Psoas muscle (tissue), 8 donors: ENCODE results near the gene EHMT1. TPM values are rescaled to one million over a fixed set of nuclear protein-coding genes. Genes with fewer than 3 reads are reported as not detected.

Source experiments
- ATAC-seq, 4 donors: fragments of 200-7000 bp; cut with Tn5 transposase; one replicate each; pipeline ENCODE4 v1.9.1; 2020; ENCODE audit warnings: moderate library complexity in 3 of 4, mild to moderate bottlenecking in 2 of 4
- DNase-seq, 2 donors: peaks; one replicate each; pipeline ENCODE4 v3.0.0-alpha.2; 2020
- H3K27ac ChIP-seq: fragments of 200-600 bp; one replicate; pipeline ENCODE4 v1.8.0; 2022
- H3K27me3 ChIP-seq, 3 donors: fragments of 200-600 bp in 1 of 3; one replicate each; pipeline versions ENCODE4 v1.6.1 to v1.8.0; 2013 to 2022; ENCODE audit warnings: low read length in 2 of 3, mild to moderate bottlenecking in 2 of 3, moderate library complexity in 1 of 3; ENCODE audit not compliant: insufficient read depth in 3 of 3
- H3K36me3 ChIP-seq, 2 donors: fragments of 200-600 bp in 1 of 2; one replicate each; pipeline versions ENCODE4 v1.6.1 to v1.8.0; 2013 to 2022; ENCODE audit warnings: low read depth in 1 of 2, mild to moderate bottlenecking in 1 of 2, moderate library complexity in 1 of 2; ENCODE audit not compliant: insufficient read depth in 1 of 2
- H3K4me1 ChIP-seq: fragments of 200-600 bp; one replicate; pipeline ENCODE4 v1.8.0; 2022
- H3K4me3 ChIP-seq: fragments of 200-600 bp; one replicate; pipeline ENCODE4 v1.8.0; 2022; ENCODE audit warnings: mild to moderate bottlenecking
- H3K9me3 ChIP-seq: fragments of 200-600 bp; one replicate; pipeline ENCODE4 v1.8.0; 2022
- WGBS, 3 donors: extraction: QIAGEN DNeasy Blood & Tissue Kit; methylation state at CpG; one replicate each; pipeline versions ENCODE4 v1.1.6 to v1.1.7; 2013; 5-methylcytosine and 5-hydroxymethylcytosine counted together
- intact Hi-C, 2 donors: fragments of 100-400 bp; cut with DNase I; formaldehyde crosslinking; loops; one replicate each; pipeline versions ENCODE4 v1.11.0 to v1.14.2; 2022
- polyA plus RNA-seq, 3 donors: library from polyadenylated mRNA; stranded (reverse); fragments of 200-250 nt; gene quantifications; one replicate each; pipeline ENCODE4 v1.2.3, GENCODE V29; 2013
- total RNA-seq, 4 donors: library from RNA; stranded (reverse); fragmentation: NEBNext Ultra II Directional in 2 of 4; extraction: Animal tissue kit (Norgen Biotek cat#: 25700) in 2 of 4; gene quantifications; one replicate each; pipeline versions ENCODE4 v1.2.1 to v1.2.4, GENCODE V29; 2021 to 2023
- TF ChIP-seq, protein P1 (sequence below): fragments of 200-600 bp; IDR thresholded peaks from one replicate; pipeline ENCODE4 v1.8.0; 2022; ENCODE audit warnings: antibody characterized with exemption
- donor health status: healthy with polysubstance abuse.
- donor health status: DM: no; HTN: no; CAD: no; lungs with moderate emphysema.
- donor health status: Bipolar disorder and iron deficiency.
- donor health status: healthy.
- donor health status: DM: yes; HTN: yes; CAD: no.
- donor health status: DM: no; HTN: no; CAD: no.
- donor health status: DM: no; HTN: no; CAD: no.
- donor health status: DM: yes; HTN: yes; CAD: no.

Gene EHMT1
- total and polyA plus RNA-seq, 7 donors: 29.0 to 49.6 (median 31.2) TPM

DNA sequence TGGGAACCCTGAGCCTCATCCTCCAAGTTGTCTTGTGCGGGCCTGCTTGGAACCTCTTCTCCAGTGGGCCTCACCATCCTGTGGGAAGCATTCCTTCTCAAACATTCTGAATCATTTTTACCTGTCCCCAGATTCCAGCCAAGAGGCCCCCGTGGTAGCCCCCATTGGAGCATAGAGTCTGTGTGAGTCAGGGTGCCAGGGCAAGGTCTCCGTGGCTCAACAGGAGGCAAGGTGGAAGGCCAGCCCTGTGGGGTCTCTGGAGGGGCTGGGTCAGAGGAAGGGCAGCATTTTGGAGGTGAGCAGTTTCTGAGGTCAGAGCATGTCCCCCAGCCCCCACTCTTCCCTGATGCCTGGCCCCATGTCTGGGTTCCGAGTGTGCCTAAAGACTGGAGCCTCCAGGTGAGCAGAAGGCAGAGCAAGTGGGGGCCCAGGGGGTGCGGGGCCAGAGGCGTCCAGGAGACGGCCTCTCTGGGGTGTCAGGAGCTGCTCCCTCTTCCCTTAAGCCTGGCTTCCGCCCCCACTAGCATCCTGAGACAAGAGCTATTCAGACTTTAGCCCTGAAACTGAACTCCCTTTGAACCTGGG lies 260.9 kb downstream of the EHMT1 start:
- DNase-seq: no peak
- WGBS, 3 donors: 80 to 87% (median 87%) methylated on average over 8 of the region's 8 CpGs
- no peak for ATAC-seq

DNA sequence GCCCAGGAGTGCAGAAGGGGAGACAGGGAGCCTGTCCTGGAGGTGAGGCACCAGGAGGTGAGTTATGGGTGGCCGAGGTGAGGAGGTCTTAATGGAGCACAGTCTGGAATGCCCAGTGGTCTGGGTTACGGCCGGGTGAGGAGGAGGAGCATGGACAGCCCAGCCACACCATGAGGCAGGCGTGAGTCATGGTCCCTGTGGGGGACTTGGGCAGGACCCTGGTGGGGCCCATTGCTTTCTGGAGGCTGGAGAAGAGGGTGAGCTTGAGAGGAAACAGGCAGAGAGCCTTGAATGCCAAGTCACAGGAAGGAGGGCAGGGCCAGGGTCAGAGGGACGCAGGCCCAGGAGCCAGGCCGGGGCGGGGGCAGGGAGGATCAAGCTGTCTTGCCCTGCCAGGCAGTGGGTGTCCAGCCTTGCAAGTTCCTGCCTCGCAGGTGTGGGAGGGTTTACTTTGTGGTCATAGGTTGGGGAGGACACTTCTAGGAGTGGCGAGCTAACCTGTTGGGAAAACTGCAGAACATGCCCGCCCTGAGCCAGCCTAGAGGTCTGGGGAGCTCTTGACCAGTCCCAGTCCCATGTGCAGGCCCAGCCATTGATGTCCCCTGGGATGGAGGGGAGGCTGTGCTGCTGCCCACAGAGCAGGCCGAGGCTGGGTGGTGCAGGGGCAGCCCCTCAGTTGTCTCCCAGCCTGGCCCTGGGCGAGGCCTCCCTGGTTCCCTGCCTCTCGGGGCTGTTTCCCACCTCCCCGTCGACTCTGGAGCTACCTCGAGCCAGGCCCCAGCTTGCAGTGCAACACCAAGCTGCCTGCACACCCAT lies 261.6 kb downstream of the EHMT1 start:
- no peak for ATAC-seq
- H3K27ac ChIP-seq: no peak overlapping the region
- H3K27me3 ChIP-seq: peaks cover 0 to 53% (median 27%) of the 10 kb centered on the region in 3 donors
- TF ChIP-seq, protein P1, sequence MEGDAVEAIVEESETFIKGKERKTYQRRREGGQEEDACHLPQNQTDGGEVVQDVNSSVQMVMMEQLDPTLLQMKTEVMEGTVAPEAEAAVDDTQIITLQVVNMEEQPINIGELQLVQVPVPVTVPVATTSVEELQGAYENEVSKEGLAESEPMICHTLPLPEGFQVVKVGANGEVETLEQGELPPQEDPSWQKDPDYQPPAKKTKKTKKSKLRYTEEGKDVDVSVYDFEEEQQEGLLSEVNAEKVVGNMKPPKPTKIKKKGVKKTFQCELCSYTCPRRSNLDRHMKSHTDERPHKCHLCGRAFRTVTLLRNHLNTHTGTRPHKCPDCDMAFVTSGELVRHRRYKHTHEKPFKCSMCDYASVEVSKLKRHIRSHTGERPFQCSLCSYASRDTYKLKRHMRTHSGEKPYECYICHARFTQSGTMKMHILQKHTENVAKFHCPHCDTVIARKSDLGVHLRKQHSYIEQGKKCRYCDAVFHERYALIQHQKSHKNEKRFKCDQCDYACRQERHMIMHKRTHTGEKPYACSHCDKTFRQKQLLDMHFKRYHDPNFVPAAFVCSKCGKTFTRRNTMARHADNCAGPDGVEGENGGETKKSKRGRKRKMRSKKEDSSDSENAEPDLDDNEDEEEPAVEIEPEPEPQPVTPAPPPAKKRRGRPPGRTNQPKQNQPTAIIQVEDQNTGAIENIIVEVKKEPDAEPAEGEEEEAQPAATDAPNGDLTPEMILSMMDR: no peak
- no peaks in the 10 kb centered on the region for H3K9me3 ChIP-seq
- no peak overlapping the region for H3K4me3 ChIP-seq
- intact Hi-C loops: no loop called here
- H3K36me3 ChIP-seq: no peaks in the 10 kb centered on the region
- WGBS, 3 donors: 72 to 76% (median 74%) methylated on average over 16 of the region's 16 CpGs
- no peaks in the 10 kb centered on the region for H3K4me1 ChIP-seq
- DNase-seq: no peak

More for the DNA sequence above, 260.9 kb downstream of the EHMT1 start:
- Histone ChIP-seq H3K4me3 (no peak overlapping the region), H3K4me1 (no peaks in the 10 kb centered on the region), H3K27ac (no peak overlapping the region), H3K9me3 (no peaks in the 10 kb centered on the region), H3K36me3 (no peaks in the 10 kb centered on the region), H3K27me3 (peaks cover 0 to 57% (median 27%) of the 10 kb centered on the region in 3 donors)
- TF ChIP-seq, protein P1: no peak
- intact Hi-C loops: no loop called here

DNA sequence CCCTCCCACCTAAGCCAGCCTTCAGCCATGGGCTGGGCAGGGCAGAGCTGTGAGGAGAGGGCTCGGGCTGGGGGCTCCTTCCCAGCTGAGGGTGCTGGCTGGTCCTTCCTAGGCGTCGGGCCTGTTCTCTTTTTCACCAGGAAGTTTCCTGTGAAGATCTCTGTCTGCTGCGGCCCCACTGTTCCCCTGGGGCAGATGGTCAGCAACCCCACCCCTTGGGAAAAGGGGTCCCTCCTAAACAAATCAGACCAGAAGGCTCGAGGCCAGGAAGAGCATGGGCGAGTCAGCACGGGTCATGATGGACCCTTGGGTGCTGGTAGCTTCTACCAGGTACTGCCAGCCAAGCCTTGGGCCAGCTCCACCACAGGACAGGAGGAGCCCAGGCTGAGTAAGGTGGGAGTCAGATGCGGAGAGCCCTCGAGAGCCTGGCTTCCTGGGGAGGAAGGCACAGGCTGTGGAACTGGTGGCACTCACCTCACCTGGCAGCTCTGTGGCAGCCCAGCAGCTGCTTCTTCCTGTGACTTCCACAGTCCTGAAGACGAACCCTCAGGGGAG lies 262.2 kb downstream of the EHMT1 start:
- WGBS, 3 donors: 69 to 79% (median 74%) methylated on average over 10 of the region's 10 CpGs
- H3K27me3 ChIP-seq: peaks cover 0 to 46% (median 20%) of the 10 kb centered on the region in 3 donors

DNA sequence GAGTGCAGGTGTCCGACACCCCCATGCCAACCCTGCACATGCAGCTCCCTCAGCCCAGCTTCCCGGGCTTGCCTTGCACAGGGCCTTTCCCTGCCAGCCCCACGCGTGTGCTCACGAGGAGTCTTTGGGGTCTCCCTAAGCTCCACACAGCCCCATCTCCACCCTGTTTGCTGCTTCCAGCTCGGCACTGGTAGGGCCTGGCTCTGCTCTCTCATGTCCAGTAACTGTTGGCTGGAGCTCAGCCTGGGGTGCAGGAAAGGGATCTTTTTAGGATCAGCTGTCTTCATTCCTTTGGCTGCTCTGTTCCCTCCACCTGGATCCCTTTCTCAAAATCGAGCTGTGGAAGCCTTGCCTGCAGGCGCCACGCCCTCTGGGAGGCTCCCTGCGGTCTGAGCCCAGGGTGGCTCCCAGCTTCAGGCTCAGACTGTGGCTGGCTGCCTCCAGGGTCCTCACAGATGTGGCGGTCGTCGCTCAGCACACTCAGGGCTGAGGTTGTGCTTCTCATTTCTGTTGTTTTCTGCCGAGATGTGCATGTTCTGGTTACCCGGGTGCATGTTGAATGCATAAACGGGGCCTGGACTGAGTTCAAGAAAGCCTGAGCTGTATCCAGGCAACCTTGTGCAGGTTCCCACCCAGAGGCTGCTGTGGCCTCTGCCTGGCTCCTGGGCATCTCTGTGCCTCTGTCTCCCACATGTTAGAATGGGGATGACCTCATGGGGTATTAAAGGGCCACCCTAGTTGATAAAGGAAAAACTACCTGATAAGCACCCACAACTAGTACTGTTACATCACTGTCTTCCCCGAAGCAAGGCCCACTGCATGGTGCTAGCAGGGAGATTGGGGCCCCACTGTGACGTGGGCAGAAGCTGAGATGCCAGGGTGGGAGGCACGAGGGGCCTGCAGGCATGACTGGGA lies 263.0 kb downstream of the EHMT1 start:
- no peak for ATAC-seq
- DNase-seq: no peak
- H3K27me3 ChIP-seq: peaks cover 0 to 38% (median 14%) of the 10 kb centered on the region in 3 donors
- no peaks in the 10 kb centered on the region for H3K4me1 ChIP-seq
- H3K36me3 ChIP-seq: no peaks in the 10 kb centered on the region
- intact Hi-C loops: no loop called here
- TF ChIP-seq, protein P1: no peak
- H3K4me3 ChIP-seq: no peak overlapping the region
- H3K9me3 ChIP-seq: no peaks in the 10 kb centered on the region
- WGBS, 3 donors: 60 to 66% (median 65%) methylated on average over 19 of the region's 19 CpGs
- H3K27ac ChIP-seq: no peak overlapping the region

More for the DNA sequence above, 262.2 kb downstream of the EHMT1 start:
- H3K36me3 ChIP-seq: no peaks in the 10 kb centered on the region
- TF ChIP-seq, protein P1: no peak
- H3K4me3 ChIP-seq: no peak overlapping the region
- ATAC-seq (no peak), DNase-seq (no peak)
- H3K4me1 ChIP-seq: no peaks in the 10 kb centered on the region
- H3K9me3 ChIP-seq: no peaks in the 10 kb centered on the region
- intact Hi-C loops: no loop called here
- no peak overlapping the region for H3K27ac ChIP-seq
